ENCODE measurements around the gene KAT2B.

DNA sequence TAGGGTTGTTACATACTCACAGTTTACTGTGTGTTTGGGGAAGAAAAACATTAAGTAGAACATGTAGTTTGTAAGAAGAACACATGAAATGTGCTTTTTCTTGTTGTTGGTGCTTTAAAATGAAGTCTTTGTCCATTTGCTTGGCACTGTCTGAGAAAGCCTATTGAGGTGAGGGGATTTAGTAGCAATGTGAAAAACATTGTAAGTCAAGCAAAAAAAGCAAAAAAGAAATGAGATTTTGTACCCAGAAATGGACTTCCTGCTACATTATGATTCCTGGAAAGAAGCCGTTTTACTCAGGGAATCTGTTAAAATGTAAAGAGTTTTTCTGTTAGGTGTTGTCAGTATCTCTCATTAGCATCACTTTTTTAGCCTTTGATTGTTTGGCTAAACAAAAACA is 59.9 kb downstream of the KAT2B start:
- TF ChIP-seq CTCF (IDR thresholded peaks at IDR 0.05) (no peak), ZFX (IDR thresholded peaks at IDR 0.05; ENCODE audit: borderline replicate concordance) (no peak)
